GM21576 (cell line): ENCODE data around the gene SF1.

Source experiments
- ATAC-seq: cut with Tn5 transposase; IDR thresholded peaks from one replicate; pipeline ENCODE4 v1.9.1; 2021; ENCODE audit warnings: mild to moderate bottlenecking, moderate library complexity; ENCODE audit not compliant: unreplicated experiment

SF1 gene

GRCh38 chr11:64762674-64763525, 15.4 kb downstream of the SF1 start:
- ATAC-seq = no peak

- ATAC-seq = no peak
These were observed 16.1 kb downstream of the SF1 start for GRCh38 chr11:64762277-64762673.

GRCh38 chr11:64760759-64761420, 17.5 kb downstream of the SF1 start:
- no peak for ATAC-seq

DNA sequence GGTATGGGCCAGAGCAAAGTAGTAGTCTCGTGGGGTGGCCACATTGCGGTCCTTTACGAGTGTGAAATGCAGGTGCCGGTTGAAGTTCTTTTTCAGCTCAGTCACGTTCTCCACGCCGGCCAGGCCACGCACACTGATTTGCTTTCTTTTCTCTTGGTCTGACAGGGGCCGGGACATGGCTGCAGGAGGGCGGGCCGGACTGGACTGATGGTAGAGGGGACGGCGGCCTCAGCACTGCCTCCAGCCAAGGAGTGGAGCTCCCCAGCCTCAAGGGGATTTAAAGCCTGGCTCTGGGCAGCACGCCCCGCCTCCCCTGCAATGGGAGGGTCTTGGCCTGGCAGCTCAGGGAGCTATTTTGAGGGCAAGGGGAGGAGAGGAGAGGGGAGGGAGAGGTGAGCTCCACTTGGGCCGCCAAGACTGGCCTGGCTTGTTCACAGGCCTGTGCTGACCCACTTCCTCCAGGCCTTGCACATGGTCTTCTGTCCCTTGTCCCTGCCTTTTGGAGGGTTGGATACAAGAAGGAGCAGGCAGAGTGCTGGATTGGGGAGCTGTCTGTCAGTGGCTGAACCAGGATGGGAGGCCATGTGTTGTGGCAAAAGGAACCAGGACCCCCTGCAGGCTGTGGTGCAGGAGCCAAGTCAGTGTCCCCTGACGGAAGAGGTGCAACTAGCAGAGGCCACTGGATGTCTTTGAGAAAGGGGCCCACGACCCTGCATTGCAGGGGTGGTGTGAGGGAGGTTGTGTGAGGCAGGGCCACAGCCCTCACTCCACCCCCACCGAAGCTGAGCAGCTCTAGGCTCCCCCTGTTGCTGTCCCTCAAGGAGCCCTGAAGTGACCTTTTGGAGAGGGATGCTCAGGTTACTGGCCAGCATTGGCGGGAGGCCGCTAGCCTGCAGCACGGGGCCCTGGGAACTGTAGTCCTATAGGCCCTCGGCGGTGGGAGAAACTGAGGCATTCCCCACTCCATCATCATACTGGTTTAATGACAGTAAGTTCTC, 18.3 kb downstream of the SF1 start, which contains the start of gene PYGM:
TSS of gene PYGM (minus strand) at position 253 of the 998 bp plus-strand sequence. CDS start at position 177, 76 bp downstream.
- ATAC-seq = no peak

GRCh38 chr11:64759131-64759721, 19.1 kb downstream of the SF1 start:
- no peak for ATAC-seq

DNA sequence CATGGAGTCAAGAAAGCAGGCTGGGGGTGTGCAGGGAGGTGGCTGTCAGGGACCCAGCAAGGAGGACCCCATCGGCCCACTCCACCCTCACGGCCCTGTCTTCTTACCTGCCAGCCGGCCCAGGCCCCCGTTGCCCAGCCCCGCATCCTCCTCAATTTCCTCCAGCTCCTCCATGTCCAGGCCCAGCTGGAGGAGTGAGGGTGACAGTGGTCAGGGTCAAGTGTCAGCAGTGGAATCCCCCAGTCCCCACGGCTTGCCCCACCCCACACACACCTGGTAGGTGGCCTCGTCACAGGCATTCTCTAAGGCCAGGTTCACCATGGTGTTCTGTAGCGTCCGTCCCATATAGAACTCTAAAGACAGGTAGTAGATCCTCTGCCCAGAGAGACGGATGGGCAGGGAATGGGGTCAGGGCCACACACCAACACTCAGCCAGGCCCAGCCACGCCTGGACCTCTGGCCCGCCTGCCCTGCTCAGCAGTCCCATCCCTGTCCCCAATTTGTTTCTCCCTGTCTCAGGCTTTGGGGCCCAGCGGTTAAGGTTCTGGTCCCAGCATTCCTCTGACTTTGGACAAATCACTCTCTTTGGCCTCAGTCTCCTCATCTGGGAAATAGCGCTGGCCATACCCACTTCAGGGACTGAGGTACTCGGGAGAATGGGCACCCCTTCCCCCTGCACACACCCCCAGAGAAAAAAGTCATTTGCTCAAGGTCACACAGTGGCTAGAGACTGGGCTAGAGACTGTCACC, 19.8 kb downstream of the SF1 start:
- no peak for ATAC-seq

DNA sequence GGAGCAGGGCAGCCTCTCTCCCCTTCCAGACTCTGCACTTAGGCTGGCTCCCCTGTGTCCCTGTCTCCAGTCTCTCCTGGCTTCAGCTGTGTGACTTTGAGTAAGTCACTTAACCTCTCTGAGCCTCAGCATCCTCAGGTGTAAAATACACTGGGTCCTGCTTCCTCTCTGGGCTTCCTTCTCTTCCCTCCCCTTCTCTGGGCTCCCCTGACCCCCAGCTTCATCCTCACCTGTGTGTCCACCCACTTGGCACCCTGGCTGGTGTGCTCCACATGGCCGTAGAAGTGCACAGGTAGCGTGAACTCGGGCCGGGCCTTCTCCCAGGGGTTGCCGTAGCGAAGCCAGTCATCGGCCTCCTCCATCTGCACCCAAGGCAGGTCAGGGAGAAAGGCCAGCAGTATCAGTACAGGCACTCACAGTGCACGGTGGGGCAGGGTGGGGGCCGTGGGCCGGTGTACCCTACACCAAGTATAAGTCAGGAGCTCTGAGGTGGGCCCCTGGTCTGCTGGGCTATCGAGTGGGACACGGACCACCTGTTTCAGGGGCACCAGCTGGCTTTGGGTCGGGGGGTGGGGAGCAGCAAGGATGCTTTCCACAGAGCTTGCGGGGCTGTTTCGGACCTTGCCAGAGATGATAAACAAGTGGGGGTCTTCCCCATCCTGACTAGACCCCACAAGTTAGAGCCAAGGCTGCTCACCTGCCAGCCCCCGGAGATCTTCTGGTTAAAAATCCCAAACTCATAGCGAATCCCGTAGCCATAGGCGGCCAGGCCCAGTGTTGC, 20.6 kb downstream of the SF1 start:
- no peak for ATAC-seq

GRCh38 chr11:64755681-64756361, 22.5 kb downstream of the SF1 start:
- no peak for ATAC-seq

DNA sequence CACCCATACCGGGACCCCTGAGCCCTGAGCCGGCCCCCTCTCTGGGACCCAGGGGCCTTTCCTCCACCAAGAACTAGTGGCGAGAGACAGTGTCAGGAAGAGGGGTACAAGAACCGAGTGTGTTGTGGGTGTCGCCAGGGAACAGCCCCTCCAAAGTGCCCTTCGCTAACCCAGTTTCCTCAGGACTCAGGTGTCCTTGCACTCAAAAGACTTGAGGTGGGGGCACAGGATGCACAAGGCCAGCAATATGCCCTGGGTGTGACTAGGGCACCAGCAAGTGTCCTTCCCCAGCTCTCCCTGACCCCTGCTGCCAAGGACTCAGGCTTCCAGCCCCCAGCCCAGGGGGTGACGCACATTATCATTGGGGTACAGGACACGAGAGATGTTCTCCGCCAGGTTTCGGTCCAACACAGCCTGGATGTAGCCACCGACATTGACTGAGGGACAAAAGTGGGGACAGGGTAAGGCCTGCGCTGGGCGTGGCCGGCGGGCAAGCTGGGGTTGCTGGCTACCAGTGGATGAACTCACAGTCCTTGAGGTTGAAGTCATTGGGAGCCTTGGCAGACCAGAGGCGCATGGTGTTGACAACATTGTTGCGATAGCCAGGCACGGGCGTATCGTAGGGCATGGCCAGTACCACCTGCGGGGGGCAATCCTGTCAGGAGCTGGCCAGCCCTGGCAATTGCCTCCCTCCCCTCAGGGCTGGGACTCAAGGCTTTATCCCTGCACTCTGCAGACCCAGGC, 23.3 kb downstream of the SF1 start:
- no peak for ATAC-seq

DNA sequence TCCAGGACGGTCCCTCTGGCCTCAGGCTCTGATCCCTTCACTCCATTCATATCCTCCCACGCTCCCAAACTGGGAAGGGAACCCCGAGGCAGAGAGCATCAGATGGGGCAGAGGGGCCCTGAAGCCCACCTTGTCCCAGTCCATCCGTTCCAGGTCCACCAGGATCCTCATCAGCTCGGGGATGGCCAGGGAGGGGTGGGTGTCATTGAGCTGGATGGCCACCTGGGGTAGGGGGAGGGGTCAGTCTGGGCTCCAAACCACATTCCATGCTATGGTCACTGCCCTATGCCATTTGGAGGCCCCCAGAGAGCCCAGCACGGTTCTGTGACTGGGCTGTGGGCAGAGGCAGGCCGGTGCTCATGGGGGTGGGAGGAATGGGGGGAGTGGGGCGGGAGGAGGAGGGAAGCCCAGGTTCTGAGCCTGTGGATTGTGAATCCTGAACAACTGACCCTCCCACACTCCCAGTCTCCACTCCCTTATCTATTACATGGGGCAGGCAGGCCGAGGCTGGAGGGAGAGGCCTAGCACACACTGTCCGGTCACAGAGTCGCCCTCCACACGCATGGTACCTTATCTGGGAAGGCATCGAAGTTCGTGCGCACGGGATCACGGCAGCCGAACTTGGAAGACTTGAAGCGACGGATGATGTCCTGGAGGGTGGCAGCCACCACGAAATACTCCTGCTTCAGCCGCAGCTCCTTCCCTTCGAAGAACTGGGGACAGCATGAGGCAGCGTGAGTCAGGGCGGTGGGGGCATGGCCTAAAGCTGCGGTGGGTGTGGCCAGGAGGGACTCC, 24.0 kb downstream of the SF1 start:
- ATAC-seq = no peak

DNA sequence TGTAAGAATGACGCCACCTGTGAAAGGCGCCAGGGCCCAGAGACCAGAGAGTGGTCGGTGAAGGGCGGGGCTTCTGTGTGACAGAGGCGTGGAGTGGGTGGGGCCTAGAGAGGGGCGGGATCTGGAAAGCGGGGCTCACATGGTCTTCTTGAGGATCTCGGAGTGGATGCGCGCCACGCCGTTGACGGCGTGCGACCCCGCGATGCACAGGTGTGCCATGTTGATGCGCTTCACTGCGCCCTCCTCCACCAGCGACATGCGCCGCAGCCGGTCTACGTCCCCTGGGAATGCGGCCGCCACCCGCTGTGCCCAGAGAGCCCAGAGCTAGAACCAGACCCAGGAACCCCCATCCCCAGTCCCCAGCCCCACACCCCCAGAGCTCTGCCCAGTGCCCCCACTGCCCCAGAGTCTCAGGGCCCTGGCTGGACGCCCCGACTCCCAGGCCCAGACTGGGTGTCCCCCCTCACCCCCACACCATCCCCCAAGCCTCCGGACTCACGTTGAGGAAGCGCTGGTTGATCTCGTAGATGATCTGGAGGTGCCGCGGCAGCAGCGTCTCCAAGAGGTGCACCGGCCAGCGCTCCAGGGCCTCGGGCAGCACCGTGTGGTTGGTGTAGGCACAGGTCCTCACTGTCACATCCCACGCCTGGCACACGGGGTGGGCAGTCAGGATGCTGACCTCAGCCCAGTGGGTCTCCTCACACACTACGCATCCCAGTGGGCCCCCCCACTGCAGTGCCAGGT, 24.8 kb downstream of the SF1 start:
- no peak for ATAC-seq

GRCh38 chr11:64753019-64753379, 25.3 kb downstream of the SF1 start:
- ATAC-seq = no peak

- no peak for ATAC-seq
These were observed 26.0 kb downstream of the SF1 start for GRCh38 chr11:64752175-64752970.

GRCh38 chr11:64751580-64751979, 26.8 kb downstream of the SF1 start:
- ATAC-seq = no peak

DNA sequence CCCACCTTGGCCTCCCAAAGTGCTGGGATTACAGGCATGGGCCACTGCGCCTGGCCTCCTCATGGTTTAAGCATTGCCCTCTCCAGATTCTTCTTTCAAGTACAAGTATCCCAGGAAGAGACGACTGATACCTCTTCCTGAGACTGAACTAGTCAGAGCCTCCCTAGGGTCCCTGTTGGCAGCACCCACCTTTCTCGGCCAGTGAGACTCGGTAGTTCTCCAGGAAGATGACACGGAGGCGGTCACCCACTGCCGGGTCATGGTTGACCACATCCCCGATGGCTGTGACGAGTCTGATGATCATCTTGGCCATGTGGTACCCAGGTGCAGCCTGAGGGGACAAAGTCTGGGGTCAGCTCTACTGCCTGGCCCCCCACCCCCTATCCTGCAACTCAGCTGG, 27.2 kb downstream of the SF1 start:
- ATAC-seq = no peak
